ENCODE results near the gene GRID1.
"Not testable (repeated sequence)": the region's sequence is repeated elsewhere in the genome, so short reads cannot be mapped to it uniquely, and the experiment has no call there.

Gene GRID1

GRCh38 chr10:85946713-85947326, 419.8 kb downstream of the GRID1 start:
- DNase-seq: no peak

DNA sequence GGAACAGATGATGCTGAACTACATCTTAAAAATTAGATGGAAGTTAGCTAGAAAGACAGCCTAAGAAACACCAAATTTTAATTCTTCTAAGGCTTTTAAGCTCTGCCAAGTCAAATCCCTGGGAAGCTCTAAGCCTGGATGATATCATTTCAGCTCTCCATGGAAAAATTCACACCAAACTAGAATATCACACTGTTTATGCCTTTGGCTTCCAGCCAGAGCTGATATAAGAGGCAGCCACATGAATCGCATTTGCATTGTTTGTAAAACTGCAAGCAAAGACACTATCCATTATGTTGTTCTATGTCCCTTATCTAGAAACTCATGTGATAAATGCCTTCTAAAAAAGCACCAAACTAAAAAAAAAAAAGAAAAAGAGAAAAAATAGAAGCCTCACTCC, 430.4 kb downstream of the GRID1 start:
- DNase-seq: no peak

GRCh38 chr10:85934586-85934985, 432.0 kb downstream of the GRID1 start:
- no peak for DNase-seq

DNA sequence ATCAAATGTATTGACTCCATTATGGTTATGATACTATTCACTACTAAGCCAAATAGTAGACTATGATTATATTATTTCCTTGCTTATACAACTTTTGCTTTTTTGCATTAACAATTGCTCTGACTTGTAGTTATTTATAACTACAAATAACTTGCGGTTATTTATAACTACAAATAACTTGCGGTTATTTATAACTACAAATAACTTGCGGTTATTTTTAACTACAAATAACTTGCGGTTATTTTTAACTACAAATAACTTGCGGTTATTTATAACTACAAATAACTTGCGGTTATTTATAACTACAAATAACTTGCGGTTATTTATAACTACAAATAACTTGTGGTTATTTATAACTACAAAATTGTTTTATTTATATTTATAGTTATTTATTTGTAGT, 436.6 kb downstream of the GRID1 start:
- DNase-seq: not testable (repeated sequence)

DNA sequence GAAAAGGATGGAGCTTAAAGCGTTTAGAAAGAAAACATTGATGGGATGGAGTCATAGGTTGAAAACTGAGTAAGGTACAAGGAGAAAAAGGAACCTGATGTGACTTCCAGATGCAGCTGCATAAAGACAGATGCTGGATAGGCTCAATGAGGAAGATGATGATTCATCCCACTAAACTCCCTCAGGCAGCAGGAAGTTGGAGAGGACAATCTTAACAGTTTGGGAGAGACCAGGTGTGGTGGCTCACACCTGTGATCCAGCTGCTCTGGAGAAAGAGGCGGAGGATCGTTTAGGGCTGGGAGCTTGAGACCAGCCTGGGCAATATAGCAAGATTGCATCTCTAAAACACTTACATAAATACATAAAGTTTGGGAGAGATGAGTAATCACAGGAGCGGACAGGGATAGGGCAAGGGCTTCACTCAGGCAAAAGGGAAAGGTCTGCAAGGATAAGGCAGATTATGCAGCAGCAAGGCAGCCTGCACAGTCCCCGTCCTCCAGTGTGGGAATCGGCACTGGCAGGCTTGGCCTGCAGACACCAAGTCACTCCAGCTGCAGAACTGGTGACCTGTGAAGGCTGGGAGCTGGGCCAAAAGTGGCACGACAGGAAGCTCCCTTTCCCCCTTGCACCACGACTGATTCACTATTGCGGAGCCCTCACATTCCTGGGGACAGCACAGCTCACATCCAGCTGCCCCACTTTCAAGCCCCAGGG, 438.5 kb downstream of the GRID1 start:
- DNase-seq: no peak

DNA sequence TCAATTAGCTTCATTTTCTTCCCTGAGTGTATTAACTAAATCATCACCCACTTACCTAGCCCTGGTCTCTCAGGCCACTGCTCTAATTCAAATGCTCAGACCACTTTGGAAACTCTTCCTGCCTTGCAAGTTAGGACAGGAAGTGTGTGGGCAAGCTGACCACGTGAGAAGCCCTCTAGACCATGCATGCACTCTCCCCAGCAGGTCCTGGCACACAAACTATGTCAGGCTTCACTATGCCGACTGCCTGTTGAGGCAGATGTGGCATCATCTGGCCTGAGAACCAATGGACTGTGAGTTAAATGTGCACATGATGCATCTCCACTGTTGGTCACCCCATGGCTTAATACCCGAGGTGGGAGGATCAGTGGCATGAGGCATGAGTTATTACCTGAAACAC, 439.6 kb downstream of the GRID1 start:
- no peak for DNase-seq

GRCh38 chr10:85926136-85926535, 440.5 kb downstream of the GRID1 start:
- DNase-seq: no peak

GRCh38 chr10:85925201-85925750, 441.3 kb downstream of the GRID1 start:
- no peak for DNase-seq

- DNase-seq: no peak
Observed at GRCh38 chr10:85924382-85925102, 442.1 kb downstream of the GRID1 start.

- no peak for DNase-seq
Observed at GRCh38 chr10:85922356-85923129, 444.1 kb downstream of the GRID1 start.

GRCh38 chr10:85921789-85922188, 444.8 kb downstream of the GRID1 start:
- DNase-seq: no peak

DNA sequence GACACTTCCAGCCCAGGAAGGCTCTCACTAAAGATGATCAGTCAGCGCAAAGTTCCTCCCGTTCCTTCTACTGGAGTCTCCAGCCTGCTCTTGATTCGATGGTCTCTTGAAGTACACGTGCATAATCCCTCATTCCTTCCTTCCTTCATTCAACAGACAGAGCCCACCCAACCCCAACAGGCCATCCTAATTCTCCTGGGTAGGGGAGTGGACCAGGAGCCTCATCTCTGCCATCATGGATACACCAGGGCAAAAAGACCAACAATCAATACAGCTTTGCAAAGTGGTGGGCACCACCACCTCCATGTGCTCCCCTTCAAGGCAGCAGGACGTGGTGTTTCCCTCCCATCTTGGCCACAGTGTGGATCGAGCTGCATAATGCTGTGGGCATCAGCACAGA, 446.3 kb downstream of the GRID1 start:
- DNase-seq: no peak

DNA sequence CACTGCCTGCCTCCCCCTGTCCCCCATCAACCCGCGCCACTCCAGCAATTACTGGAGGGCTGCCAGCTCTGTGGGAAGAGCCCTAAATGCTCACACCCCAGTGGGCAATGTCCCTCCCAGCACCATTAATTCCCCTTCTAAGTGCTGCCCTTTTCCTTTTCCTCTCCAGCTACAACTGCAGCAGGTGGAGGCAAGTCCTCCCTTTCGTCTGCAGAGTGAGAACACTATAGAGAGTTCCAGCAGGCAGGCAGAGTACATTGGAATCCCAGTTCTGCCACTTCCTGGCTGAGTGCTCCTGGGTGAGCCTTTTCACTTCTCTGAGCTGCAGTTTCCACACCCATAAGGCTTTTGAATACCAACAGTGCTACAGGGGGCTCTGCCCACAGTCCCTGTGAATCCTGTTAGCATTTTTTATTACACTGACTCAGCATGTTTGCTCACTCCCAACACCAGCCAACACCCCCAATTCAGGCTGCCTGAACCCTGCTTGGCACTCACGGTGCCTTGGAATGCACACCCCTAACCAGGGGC, 447.0 kb downstream of the GRID1 start:
- no peak for DNase-seq

DNA sequence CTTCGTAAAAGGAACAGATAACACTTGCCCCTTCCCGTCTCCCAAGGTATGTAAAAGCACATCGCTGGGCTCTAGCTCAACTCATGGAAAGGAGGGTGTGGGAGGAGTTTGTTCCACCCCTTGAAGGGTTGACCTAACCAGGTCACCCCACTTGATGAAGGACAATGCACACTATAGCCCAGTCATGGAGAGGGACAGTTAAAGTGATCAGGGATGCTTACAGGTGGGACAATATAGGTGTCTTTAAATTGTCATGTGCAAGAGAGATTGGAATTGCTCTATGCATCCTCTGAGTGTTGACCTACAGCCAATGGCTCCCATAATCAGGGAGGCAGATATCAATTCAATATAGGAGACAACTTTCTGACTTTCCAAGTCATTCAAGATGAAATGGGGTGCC, 448.2 kb downstream of the GRID1 start:
- DNase-seq: no peak

GRCh38 chr10:85917601-85918000, 449.0 kb downstream of the GRID1 start:
- no peak for DNase-seq

GRCh38 chr10:85916994-85917573, 449.5 kb downstream of the GRID1 start:
- no peak for DNase-seq

- no peak for DNase-seq
Observed at GRCh38 chr10:85916286-85916685, 450.3 kb downstream of the GRID1 start.

DNA sequence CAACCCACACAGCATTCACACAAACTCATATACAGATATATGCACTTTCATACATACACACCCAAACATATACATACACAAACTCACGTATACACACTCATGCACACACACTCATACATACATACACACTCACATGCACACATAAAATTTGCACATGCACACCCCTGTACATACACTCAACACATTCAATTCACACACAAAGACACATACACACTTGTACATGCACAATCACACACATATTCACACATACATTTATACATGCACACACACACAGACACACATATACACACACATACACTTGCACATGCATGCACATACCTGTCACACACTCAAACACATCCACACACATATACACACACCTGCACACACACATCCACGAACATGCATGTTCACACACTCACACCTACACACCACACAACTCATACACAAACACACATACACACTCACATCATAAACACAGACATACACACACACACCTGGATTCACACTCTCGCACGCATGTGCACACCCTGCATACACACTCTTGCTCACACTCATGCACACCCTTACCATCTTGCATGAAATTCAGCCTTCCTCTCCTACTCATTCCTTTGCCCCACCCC, 451.2 kb downstream of the GRID1 start:
- DNase-seq: no peak

DNA sequence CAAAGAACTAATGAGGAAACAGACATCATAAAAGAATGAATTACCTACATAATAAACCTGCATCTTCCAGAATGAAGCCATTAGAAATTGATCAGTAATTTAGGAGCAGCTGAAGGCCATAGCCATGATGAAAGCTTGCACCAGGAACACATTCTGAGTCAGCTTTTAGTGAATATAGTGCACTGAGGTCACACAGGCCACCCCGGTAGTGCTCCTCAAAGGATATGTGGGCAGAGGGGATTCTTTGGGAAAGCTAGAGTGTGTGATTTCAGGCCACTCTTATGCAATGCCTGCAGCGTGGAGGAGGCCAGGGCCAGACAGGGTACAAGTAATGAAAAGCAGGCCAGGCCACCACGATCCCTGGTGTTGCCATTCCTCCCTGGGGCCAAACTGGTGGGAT, 451.9 kb downstream of the GRID1 start:
- no peak for DNase-seq

- DNase-seq: no peak
Observed at GRCh38 chr10:85908462-85908861, 458.1 kb downstream of the GRID1 start.

GRCh38 chr10:85902051-85902450, 464.5 kb downstream of the GRID1 start:
- no peak for DNase-seq

DNA sequence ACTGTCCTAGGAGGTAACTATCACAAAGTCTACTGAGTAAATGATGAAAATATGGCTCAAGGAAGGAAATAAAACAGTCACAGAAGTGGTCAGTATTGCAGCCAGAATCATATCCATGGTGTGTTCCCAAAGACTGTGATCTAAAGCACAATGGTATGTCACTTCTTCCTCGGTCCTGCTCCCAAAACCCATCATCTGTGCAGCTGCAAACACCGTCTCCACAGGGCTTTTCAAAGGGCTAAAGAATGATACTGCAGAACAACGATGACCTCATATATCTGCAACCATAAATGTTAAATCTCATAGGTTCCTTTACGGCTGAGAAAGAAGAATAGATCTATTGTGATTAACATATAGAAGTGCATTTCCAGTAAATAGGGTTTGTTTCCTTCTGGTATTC, 465.0 kb downstream of the GRID1 start:
- DNase-seq: no peak
